H1 (cell line): ENCODE measurements around the gene ARRB1. TPM values are rescaled to one million over a fixed set of nuclear protein-coding genes. Genes with fewer than 3 reads are reported as not detected.

Source experiments
- CTCF ChIA-PET: fragments of 300-600 bp; sonication (Branson Sonifier 250); formaldehyde crosslinking; loops from one replicate; lab custom pipeline; 2021; ENCODE audit not compliant: partially characterized antibody; lab: Charles Lee
- POLR2A ChIA-PET: fragments of 300-600 bp; sonication (Branson Sonifier 250); formaldehyde crosslinking; loops from one replicate; lab custom pipeline; 2021; ENCODE audit warnings: inconsistent platforms; ENCODE audit not compliant: partially characterized antibody; lab: Charles Lee
- DNase-seq, 2 experiments: peaks; one replicate each; pipeline versions ENCODE4 v3.0.0 to v3.0.0-alpha.2; 2010 to 2022; ENCODE audit warnings: low spot score in 2 of 2, low read depth in 1 of 2, mixed read lengths in 1 of 2
- FAIRE-seq: peaks from 2 replicates; lab custom pipeline; 2011; peaks lifted over from hg19 to GRCh38; lab: Jason Lieb, UNC
- H2AFZ ChIP-seq: 2 replicates; pipeline ENCODE4 v1.8.1; 2012; ENCODE audit warnings: low read length, inconsistent platforms
- H2AK5ac ChIP-seq: 2 replicates; pipeline ENCODE4 v1.6.1; 2013; ENCODE audit warnings: low read depth, low read length
- H2BK120ac ChIP-seq: replicated peaks from 2 replicates; pipeline ENCODE3; 2013; ENCODE audit warnings: low read depth, low read length, inconsistent platforms
- H2BK12ac ChIP-seq: 2 replicates; pipeline ENCODE4 v1.6.1; 2013; ENCODE audit warnings: low read depth, low read length
- H2BK15ac ChIP-seq: 2 replicates; pipeline ENCODE4 v1.6.1; 2013; ENCODE audit warnings: low read length
- H2BK20ac ChIP-seq: 2 replicates; pipeline ENCODE4 v1.6.1; 2013; ENCODE audit warnings: low read length
- H2BK5ac ChIP-seq: 2 replicates; pipeline ENCODE4 v1.6.1; 2013; ENCODE audit warnings: low read depth, low read length
- H3K14ac ChIP-seq: 2 replicates; pipeline ENCODE4 v1.6.1; 2013; ENCODE audit warnings: inconsistent platforms; ENCODE audit not compliant: insufficient read length
- H3K18ac ChIP-seq: 2 replicates; pipeline ENCODE4 v1.6.1; 2013; ENCODE audit warnings: low read length; ENCODE audit errors: extremely low read depth
- H3K23ac ChIP-seq: 2 replicates; pipeline ENCODE4 v1.6.1; 2013; ENCODE audit warnings: inconsistent platforms; ENCODE audit not compliant: insufficient read length
- H3K23me2 ChIP-seq: 2 replicates; pipeline ENCODE4 v1.6.1; 2013; ENCODE audit warnings: low read depth, low read length
- H3K27ac ChIP-seq: 2 replicates; pipeline ENCODE4 v1.6.1; 2011; ENCODE audit warnings: low read depth, low read length, inconsistent platforms
- H3K27me3 ChIP-seq, 4 experiments: replicated peaks in 1 of 4; 1 replicate in 1 of 4; 2 replicates in 3 of 4; pipeline versions ENCODE4 v1.6.1 to v1.8.1; 2011 to 2013; ENCODE audit warnings: low read length in 3 of 4, mild to moderate bottlenecking in 3 of 4, inconsistent platforms in 2 of 4, mixed read lengths in 2 of 4, moderate library complexity in 1 of 4; ENCODE audit not compliant: control insufficient read depth in 3 of 4, insufficient read depth in 3 of 4; ENCODE audit errors: extremely low read depth in 1 of 4
- H3K36me3 ChIP-seq, 4 experiments: 2 replicates each; pipeline versions ENCODE4 v1.6.1 to v1.8.1; 2011 to 2013; ENCODE audit warnings: mild to moderate bottlenecking in 4 of 4, low read length in 3 of 4, moderate library complexity in 2 of 4, control low read depth in 1 of 4, inconsistent platforms in 1 of 4; ENCODE audit not compliant: insufficient read depth in 4 of 4, control insufficient read depth in 2 of 4
- H3K4ac ChIP-seq: replicated peaks from 2 replicates; pipeline ENCODE3; 2013; ENCODE audit warnings: low read length, low read depth, mixed read lengths, inconsistent platforms; ENCODE audit not compliant: insufficient read length
- H3K4me1 ChIP-seq, 4 experiments: replicated peaks in 1 of 4; 1 replicate in 1 of 4; 2 replicates in 3 of 4; pipeline versions ENCODE4 v1.6.1 to v1.8.1; 2011 to 2013; ENCODE audit warnings: low read length in 3 of 4, inconsistent platforms in 2 of 4, mixed read lengths in 1 of 4; ENCODE audit not compliant: insufficient read depth in 4 of 4, control insufficient read depth in 3 of 4
- H3K4me2 ChIP-seq, 2 experiments: 2 replicates each; pipeline versions ENCODE4 v1.6.1 to v1.8.1; 2011 to 2013; ENCODE audit warnings: low read depth in 2 of 2, low read length in 2 of 2, control low read depth in 1 of 2, inconsistent platforms in 1 of 2, mild to moderate bottlenecking in 1 of 2; ENCODE audit not compliant: insufficient read depth in 1 of 2
- H3K4me3 ChIP-seq, 4 experiments: fragments of 200-600, 300-600 bp in 1 of 4; sonication (generic), shearing (Covaris generic), sonication (Bioruptor Twin) in 1 of 4; 2 replicates each; pipeline versions ENCODE4 v1.5.1 to v1.8.1; 2011 to 2016; ENCODE audit warnings: low read length in 4 of 4, low read depth in 3 of 4, control low read depth in 2 of 4, inconsistent platforms in 2 of 4, mild to moderate bottlenecking in 2 of 4, mixed read lengths in 1 of 4, moderate library complexity in 1 of 4; ENCODE audit not compliant: insufficient read depth in 2 of 4; ENCODE audit errors: extremely low read depth in 1 of 4
- H3K56ac ChIP-seq: replicated peaks from 2 replicates; pipeline ENCODE3; 2013; ENCODE audit warnings: low read depth, mild to moderate bottlenecking, mixed read lengths, low read length, inconsistent platforms; ENCODE audit not compliant: insufficient read length
- H3K79me1 ChIP-seq: 2 replicates; pipeline ENCODE4 v1.6.1; 2013; ENCODE audit warnings: low read depth, low read length, control low read depth
- H3K79me2 ChIP-seq, 2 experiments: 2 replicates each; pipeline versions ENCODE4 v1.6.1 to v1.8.1; 2012 to 2013; ENCODE audit warnings: low read length in 2 of 2, mild to moderate bottlenecking in 2 of 2, inconsistent platforms in 1 of 2; ENCODE audit not compliant: insufficient read depth in 2 of 2, control insufficient read depth in 1 of 2
- H3K9ac ChIP-seq, 4 experiments: replicated peaks in 1 of 4; 1 replicate in 1 of 4; 2 replicates in 3 of 4; pipeline versions ENCODE4 v1.6.1 to v1.8.1; 2011 to 2013; ENCODE audit warnings: low read depth in 3 of 4, low read length in 3 of 4, control low read depth in 2 of 4, mild to moderate bottlenecking in 2 of 4, moderate library complexity in 2 of 4, inconsistent platforms in 1 of 4; ENCODE audit errors: extremely low read depth in 1 of 4
- H3K9me3 ChIP-seq, 2 experiments: 2 replicates each; pipeline versions ENCODE4 v1.6.1 to v1.8.1; 2012 to 2013; ENCODE audit warnings: mild to moderate bottlenecking in 2 of 2, moderate library complexity in 2 of 2, control low read depth in 1 of 2, inconsistent platforms in 1 of 2, low read depth in 1 of 2, low read length in 1 of 2, mixed read lengths in 1 of 2; ENCODE audit not compliant: insufficient read depth in 2 of 2
- H4K20me1 ChIP-seq, 2 experiments: replicated peaks in 1 of 2; 2 replicates each; pipeline versions ENCODE3 to v1.8.1; 2011 to 2013; ENCODE audit warnings: inconsistent platforms in 2 of 2, low read length in 2 of 2, mild to moderate bottlenecking in 1 of 2; ENCODE audit not compliant: insufficient read depth in 2 of 2, control insufficient read depth in 1 of 2
- H4K5ac ChIP-seq: 2 replicates; pipeline ENCODE4 v1.6.1; 2013; ENCODE audit warnings: low read length, low read depth, mixed read lengths, inconsistent platforms; ENCODE audit not compliant: insufficient read length
- H4K8ac ChIP-seq: 2 replicates; pipeline ENCODE4 v1.8.0; 2013; ENCODE audit warnings: mild to moderate bottlenecking, moderate library complexity, low read length, inconsistent platforms; ENCODE audit not compliant: insufficient read depth; ENCODE audit errors: extremely low read depth
- H4K91ac ChIP-seq: replicated peaks from 2 replicates; pipeline ENCODE3; 2013; ENCODE audit warnings: low read length, mixed read lengths, inconsistent platforms; ENCODE audit not compliant: insufficient read length
- ATF2 ChIP-seq: IDR thresholded peaks from 2 replicates; pipeline ENCODE4 v1.6.1; 2012; ENCODE audit warnings: low read length, inconsistent platforms
- BACH1 ChIP-seq: IDR thresholded peaks from 2 replicates; pipeline ENCODE4 v1.6.1; 2012; ENCODE audit warnings: low read length, improper control_type of control experiment
- CHD1 ChIP-seq: IDR thresholded peaks from 2 replicates; pipeline ENCODE4 v1.6.1; 2012; ENCODE audit warnings: low read depth, low read length, improper control_type of control experiment
- CREB1 ChIP-seq: IDR thresholded peaks from 2 replicates; pipeline ENCODE4 v1.6.1; 2012; ENCODE audit warnings: inconsistent platforms
- E2F6 ChIP-seq: IDR thresholded peaks from 2 replicates; pipeline ENCODE4 v1.6.1; 2012; ENCODE audit warnings: inconsistent platforms
- HDAC6 ChIP-seq: IDR thresholded peaks from one replicate; pipeline ENCODE4 v1.7.1; 2012; ENCODE audit warnings: low read depth, mild to moderate bottlenecking, inconsistent platforms, low read length, moderate library complexity
- JUND ChIP-seq: IDR thresholded peaks from 2 replicates; pipeline ENCODE4 v1.6.1; 2011; ENCODE audit warnings: mild to moderate bottlenecking, improper control_type of control experiment, low read length
- RFX5 ChIP-seq: IDR thresholded peaks from 2 replicates; pipeline ENCODE4 v1.6.1; 2011; ENCODE audit warnings: low read depth, low read length, improper control_type of control experiment, borderline replicate concordance
- RXRA ChIP-seq: IDR thresholded peaks from 2 replicates; pipeline ENCODE4 v1.6.1; 2011; ENCODE audit warnings: low read depth, mild to moderate bottlenecking, low read length, moderate library complexity; ENCODE audit not compliant: insufficient read depth
- SAP30 ChIP-seq: fragments of 300-600 bp; sonication (generic); IDR thresholded peaks from 2 replicates; pipeline ENCODE4 v1.7.1; 2012; ENCODE audit warnings: low read length, moderate library complexity, mild to moderate bottlenecking, inconsistent platforms; ENCODE audit not compliant: insufficient read depth, insufficient replicate concordance
- SIN3A ChIP-seq, 2 experiments: IDR thresholded peaks in 1 of 2; conservative IDR thresholded peaks in 1 of 2; 2 replicates each; pipeline ENCODE4 v1.6.1; 2011 to 2012; ENCODE audit warnings: low read length in 2 of 2, improper control_type of control experiment in 1 of 2, low read depth in 1 of 2, mild to moderate bottlenecking in 1 of 2
- SP2 ChIP-seq: IDR thresholded peaks from 2 replicates; pipeline ENCODE4 v1.6.1; 2012; ENCODE audit warnings: mild to moderate bottlenecking, low read length, inconsistent platforms
- TAF7 ChIP-seq: optimal IDR thresholded peaks from 2 replicates; pipeline ENCODE3; 2011; ENCODE audit warnings: low read depth, mild to moderate bottlenecking, inconsistent platforms, low read length, moderate library complexity, borderline replicate concordance
- polyA plus RNA-seq, 7 experiments: library from polyadenylated mRNA; depleted of rRNA in 3 of 7; stranded (reverse) in 5 of 7; unstranded in 2 of 7; fragments of >200 nt in 5 of 7; fragments of 200-250 nt in 2 of 7; gene quantifications; 1 replicate in 5 of 7; 2 replicates in 1 of 7; 4 replicates in 1 of 7; pipeline versions ENCODE4 v1.2.1 to v1.2.3, GENCODE V29; 2011 to 2013; ENCODE audit warnings: missing spikeins in 2 of 7, mixed read lengths in 2 of 7
- total RNA-seq: library from RNA; stranded (reverse); fragmentation: NEBNext Ultra II Directional; extraction: Animal tissue kit (Norgen Biotek cat#: 25700); gene quantifications from 2 replicates; pipeline ENCODE4 v1.2.1, GENCODE V29; 2021

ARRB1 gene
- total and polyA plus RNA-seq, 2 of the 8 experiments (the other 6 are each of a cell fraction or from before 2014, with no cell fraction given) = 9.4 to 31.8 TPM

GRCh38 chr11:75254326-75254725 lies 97.1 kb downstream of the ARRB1 start:
- no peak overlapping the region for H2BK15ac ChIP-seq
- no peaks in the 10 kb centered on the region for H3K27me3 ChIP-seq
- H3K4me3 ChIP-seq = no peak overlapping the region
- no peak overlapping the region for H3K18ac ChIP-seq
- no peaks in the 10 kb centered on the region for H3K79me2 ChIP-seq
- no peak overlapping the region for H2BK12ac ChIP-seq
- H3K23ac ChIP-seq = no peak overlapping the region
- no peak for DNase-seq
- H3K9ac ChIP-seq = no peak overlapping the region
- no peak overlapping the region for H4K91ac ChIP-seq
- no peak overlapping the region for H2AK5ac ChIP-seq
- no peaks in the 10 kb centered on the region for H3K36me3 ChIP-seq
- POLR2A ChIA-PET = no interaction called here
- no peaks in the 10 kb centered on the region for H3K79me1 ChIP-seq
- no peak for FAIRE-seq
- no peaks in the 10 kb centered on the region for H3K23me2 ChIP-seq
- H2BK5ac ChIP-seq = no peak overlapping the region
- no peak overlapping the region for H3K4me2 ChIP-seq
- CTCF ChIA-PET = interaction anchor here (0.9 to 1.6 kb wide), 8 partner anchors 9 to 324 kb away, joined by 3 to 5 read pairs (median 4); no protein-coding TSS in a partner anchor
- no peak overlapping the region for H3K14ac ChIP-seq
- no peak overlapping the region for H3K4ac ChIP-seq
- H2AFZ ChIP-seq = no peak overlapping the region
- no peaks in the 10 kb centered on the region for H4K20me1 ChIP-seq
- H3K4me1 ChIP-seq = no peaks in the 10 kb centered on the region
- no peak overlapping the region for H4K5ac ChIP-seq
- H3K27ac ChIP-seq = no peak overlapping the region
- H2BK20ac ChIP-seq = no peak overlapping the region
- H2BK120ac ChIP-seq = no peak overlapping the region
- no peak overlapping the region for H3K56ac ChIP-seq
- 0 out of 4 replicates have a peak, but pooled peaks cover 6% of the 10 kb centered on the region in 2 experiments for H3K9me3 ChIP-seq
- H4K8ac ChIP-seq = no peak overlapping the region
- no peak for TF ChIP-seq JUND
- TF ChIP-seq HDAC6 = no peak
- no peak for TF ChIP-seq E2F6
- no peak for TF ChIP-seq ATF2
- no peak for TF ChIP-seq SP2
- no peak for TF ChIP-seq SIN3A (conservative IDR thresholded peaks at IDR 0.05 in 1 of 2, IDR thresholded peaks at IDR 0.05 in 1 of 2; ENCODE audit: low read depth in 1 of 2, low read length in 2 of 2)
- TF ChIP-seq TAF7 = no peak
- no peak for TF ChIP-seq RFX5
- TF ChIP-seq SAP30 = no peak
- TF ChIP-seq BACH1 = no peak
- TF ChIP-seq CHD1 = no peak
- no peak for TF ChIP-seq CREB1
- TF ChIP-seq RXRA = no peak
